ENCODE results near the gene ZNF775.

DNA sequence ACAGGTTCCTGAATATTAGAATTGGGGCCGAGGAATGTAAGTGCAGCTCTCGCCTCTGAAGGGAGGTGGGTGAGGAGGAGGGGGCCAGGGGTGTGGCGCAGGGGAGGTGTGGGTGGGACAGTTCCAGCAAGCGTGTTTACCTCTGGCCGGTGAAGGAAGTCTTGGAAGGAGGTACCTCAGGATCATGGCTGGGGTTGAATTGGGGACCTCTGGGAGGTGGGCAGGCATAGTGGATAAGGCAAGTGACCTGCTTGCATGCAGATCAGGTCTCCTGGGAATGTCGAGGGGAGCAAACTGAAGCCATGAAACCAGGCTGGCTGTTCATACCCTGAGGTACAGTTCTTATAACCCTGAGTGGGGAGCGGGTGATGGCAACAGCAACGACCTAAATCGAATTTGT lies 2.0 kb downstream of the ZNF775 start:
- no peak for TF ChIP-seq CTCF (IDR thresholded peaks at IDR 0.05; ENCODE audit: insufficient read depth, low read length)
- TF ChIP-seq GABPA (IDR thresholded peaks at IDR 0.05; ENCODE audit: low read depth): no peak
- no peak for TF ChIP-seq POLR2AphosphoS5 (IDR thresholded peaks at IDR 0.05; ENCODE audit: low read depth)
- TF ChIP-seq REST (IDR thresholded peaks at IDR 0.05; ENCODE audit: insufficient replicate concordance, low read depth): no peak
- TF ChIP-seq SPI1 (IDR thresholded peaks at IDR 0.05; ENCODE audit: borderline replicate concordance, low read depth): no peak

All from HL-60 (cell line).